ENCODE data around the gene ZNF74. TPM values are rescaled to one million over a fixed set of nuclear protein-coding genes. Genes with fewer than 3 reads are reported as not detected.

Gene ZNF74
- total and polyA plus RNA-seq, 4 donors = 2.9 to 10.3 (median 4.2) TPM

- H3K4me1 ChIP-seq (ENCODE audit: control insufficient read depth in 1 of 2, insufficient read depth in 2 of 2, low read length in 2 of 2) = no peaks in the 10 kb centered on the region
- intact Hi-C loops (cut with DNase I) = loop anchor here (1.0 to 10.0 kb wide), 4 partner anchors 38 to 277 kb away; no protein-coding TSS in a partner anchor
- no peak overlapping the region for H3K4me3 ChIP-seq (ENCODE audit: low read length in 2 of 2)
- no peaks in the 10 kb centered on the region for H3K36me3 ChIP-seq (ENCODE audit: control insufficient read depth in 1 of 2, insufficient read depth in 2 of 2, low read length in 1 of 2)
- 10% methylated on average over 42 of the region's 42 CpGs for WGBS, 2 donors
- no peaks in the 10 kb centered on the region for H3K9me3 ChIP-seq (ENCODE audit: control insufficient read depth, low read length)
- ATAC-seq (ENCODE audit: low FRiP score) (peak; percentile 95), DNase-seq (peak; percentile 88 to 95)
- no peak overlapping the region for H3K27ac ChIP-seq (ENCODE audit: low read depth in 1 of 2, low read length in 2 of 2)
- H3K27me3 ChIP-seq (ENCODE audit: control insufficient read depth in 1 of 2, insufficient read depth in 2 of 2, low read length in 1 of 2) = no peaks in the 10 kb centered on the region
Observed at GRCh38 chr22:20418211-20418788, 24.3 kb downstream of the ZNF74 start.

GRCh38 chr22:20419664-20419951 lies 25.7 kb downstream of the ZNF74 start:
- Histone ChIP-seq H3K27ac (ENCODE audit: low read depth in 1 of 2, low read length in 2 of 2) (no peak overlapping the region), H3K36me3 (ENCODE audit: control insufficient read depth in 1 of 2, insufficient read depth in 2 of 2, low read length in 1 of 2) (no peaks in the 10 kb centered on the region), H3K4me1 (ENCODE audit: control insufficient read depth in 1 of 2, insufficient read depth in 2 of 2, low read length in 2 of 2) (no peaks in the 10 kb centered on the region), H3K27me3 (ENCODE audit: control insufficient read depth in 1 of 2, insufficient read depth in 2 of 2, low read length in 1 of 2) (no peaks in the 10 kb centered on the region), H3K4me3 (ENCODE audit: low read length in 2 of 2) (no peak overlapping the region), H3K9me3 (ENCODE audit: control insufficient read depth, low read length) (no peaks in the 10 kb centered on the region)
- 91 to 94% methylated on average over 2 of the region's 2 CpGs for WGBS, 2 donors
- peak; percentile 1 to 3 for DNase-seq
- ATAC-seq (ENCODE audit: low FRiP score) = no peak
- intact Hi-C loops (cut with DNase I) = loop anchor here (2.0 to 10.0 kb wide), 2 partner anchors 77 to 275 kb away; no protein-coding TSS in a partner anchor

GRCh38 chr22:20420157-20420842 lies 26.3 kb downstream of the ZNF74 start:
- Histone ChIP-seq H3K27me3 (ENCODE audit: control insufficient read depth in 1 of 2, insufficient read depth in 2 of 2, low read length in 1 of 2) (no peaks in the 10 kb centered on the region), H3K36me3 (ENCODE audit: control insufficient read depth in 1 of 2, insufficient read depth in 2 of 2, low read length in 1 of 2) (no peaks in the 10 kb centered on the region), H3K9me3 (ENCODE audit: control insufficient read depth, low read length) (no peaks in the 10 kb centered on the region), H3K4me1 (ENCODE audit: control insufficient read depth in 1 of 2, insufficient read depth in 2 of 2, low read length in 2 of 2) (no peaks in the 10 kb centered on the region), H3K27ac (ENCODE audit: low read depth in 1 of 2, low read length in 2 of 2) (no peak overlapping the region), H3K4me3 (ENCODE audit: low read length in 2 of 2) (no peak overlapping the region)
- intact Hi-C loops (cut with DNase I) = no loop called here
- WGBS, 2 donors = 94% methylated on average over 11 of the region's 11 CpGs
- ATAC-seq (ENCODE audit: low FRiP score) (no peak), DNase-seq (peak; percentile 23 to 42)

- Histone ChIP-seq H3K4me1 (ENCODE audit: control insufficient read depth in 1 of 2, insufficient read depth in 2 of 2, low read length in 2 of 2) (no peaks in the 10 kb centered on the region), H3K4me3 (ENCODE audit: low read length in 2 of 2) (no peak overlapping the region), H3K9me3 (ENCODE audit: control insufficient read depth, low read length) (no peaks in the 10 kb centered on the region), H3K27ac (ENCODE audit: low read depth in 1 of 2, low read length in 2 of 2) (no peak overlapping the region), H3K27me3 (ENCODE audit: control insufficient read depth in 1 of 2, insufficient read depth in 2 of 2, low read length in 1 of 2) (no peaks in the 10 kb centered on the region), H3K36me3 (ENCODE audit: control insufficient read depth in 1 of 2, insufficient read depth in 2 of 2, low read length in 1 of 2) (no peaks in the 10 kb centered on the region)
- no peak for ATAC-seq (ENCODE audit: low FRiP score)
- DNase-seq = peak; percentile 9 to 35
- intact Hi-C loops (cut with DNase I) = no loop called here
- 92 to 93% methylated on average over 7 of the region's 7 CpGs for WGBS, 2 donors
Observed at GRCh38 chr22:20421507-20421874, 27.5 kb downstream of the ZNF74 start.

- no peak for ATAC-seq (ENCODE audit: low FRiP score)
- 14 to 18% methylated on average over 21 of the region's 21 CpGs for WGBS, 2 donors
Observed at GRCh38 chr22:20422271-20423007, 28.5 kb downstream of the ZNF74 start.

GRCh38 chr22:20423008-20423905 lies 29.3 kb downstream of the ZNF74 start:
- peak; percentile 81 to 91 for DNase-seq
- Histone ChIP-seq H3K9me3 (ENCODE audit: control insufficient read depth, low read length) (no peaks in the 10 kb centered on the region), H3K4me1 (ENCODE audit: control insufficient read depth in 1 of 2, insufficient read depth in 2 of 2, low read length in 2 of 2) (no peaks in the 10 kb centered on the region), H3K36me3 (ENCODE audit: control insufficient read depth in 1 of 2, insufficient read depth in 2 of 2, low read length in 1 of 2) (peaks cover 0 to 2% of the 10 kb centered on the region in 2 donors), H3K27me3 (ENCODE audit: control insufficient read depth in 1 of 2, insufficient read depth in 2 of 2, low read length in 1 of 2) (no peaks in the 10 kb centered on the region), H3K4me3 (ENCODE audit: low read length in 2 of 2) (no peak overlapping the region), H3K27ac (ENCODE audit: low read depth in 1 of 2, low read length in 2 of 2) (no peak overlapping the region)
- peak; percentile 75 for ATAC-seq (ENCODE audit: low FRiP score)
- 13 to 14% methylated on average over 20 of the region's 20 CpGs for WGBS, 2 donors
- intact Hi-C loops (cut with DNase I) = loop anchor here in 1 of 2 donors (2.0 kb wide), 1 partner anchor 14 kb away; the partner anchor contains the start of gene SCARF2

More at GRCh38 chr22:20422271-20423007, 28.5 kb downstream of the ZNF74 start:
- Histone ChIP-seq H3K9me3 (ENCODE audit: control insufficient read depth, low read length) (no peaks in the 10 kb centered on the region), H3K36me3 (ENCODE audit: control insufficient read depth in 1 of 2, insufficient read depth in 2 of 2, low read length in 1 of 2) (peaks cover 0 to 2% of the 10 kb centered on the region in 2 donors), H3K4me3 (ENCODE audit: low read length in 2 of 2) (no peak overlapping the region), H3K4me1 (ENCODE audit: control insufficient read depth in 1 of 2, insufficient read depth in 2 of 2, low read length in 2 of 2) (no peaks in the 10 kb centered on the region), H3K27me3 (ENCODE audit: control insufficient read depth in 1 of 2, insufficient read depth in 2 of 2, low read length in 1 of 2) (no peaks in the 10 kb centered on the region), H3K27ac (ENCODE audit: low read depth in 1 of 2, low read length in 2 of 2) (no peak overlapping the region)
- DNase-seq = peak; percentile 51 to 73
- intact Hi-C loops (cut with DNase I) = loop anchor here in 1 of 2 donors (2.0 kb wide), 1 partner anchor 14 kb away; the partner anchor contains the start of gene SCARF2

GRCh38 chr22:20423906-20424551 lies 30.1 kb downstream of the ZNF74 start:
- Histone ChIP-seq H3K9me3 (ENCODE audit: control insufficient read depth, low read length) (no peaks in the 10 kb centered on the region), H3K4me1 (ENCODE audit: control insufficient read depth in 1 of 2, insufficient read depth in 2 of 2, low read length in 2 of 2) (no peaks in the 10 kb centered on the region), H3K36me3 (ENCODE audit: control insufficient read depth in 1 of 2, insufficient read depth in 2 of 2, low read length in 1 of 2) (peaks cover 0 to 2% of the 10 kb centered on the region in 2 donors), H3K27me3 (ENCODE audit: control insufficient read depth in 1 of 2, insufficient read depth in 2 of 2, low read length in 1 of 2) (no peaks in the 10 kb centered on the region), H3K4me3 (ENCODE audit: low read length in 2 of 2) (no peak overlapping the region), H3K27ac (ENCODE audit: low read depth in 1 of 2, low read length in 2 of 2) (no peak overlapping the region)
- ATAC-seq (ENCODE audit: low FRiP score) = no peak
- DNase-seq = peak; percentile 45 to 70
- intact Hi-C loops (cut with DNase I) = loop anchor here in 1 of 2 donors (2.0 kb wide), 1 partner anchor 13 kb away; the partner anchor contains the start of gene SCARF2
- WGBS, 2 donors = 47 to 56% methylated on average over 30 to 31 of the region's 31 CpGs

GRCh38 chr22:20424568-20424931 lies 30.6 kb downstream of the ZNF74 start:
- DNase-seq (no peak), ATAC-seq (ENCODE audit: low FRiP score) (no peak)
- WGBS, 2 donors = 71 to 79% methylated on average over 15 of the region's 15 CpGs
- Histone ChIP-seq H3K27me3 (ENCODE audit: control insufficient read depth in 1 of 2, insufficient read depth in 2 of 2, low read length in 1 of 2) (no peaks in the 10 kb centered on the region), H3K4me1 (ENCODE audit: control insufficient read depth in 1 of 2, insufficient read depth in 2 of 2, low read length in 2 of 2) (no peaks in the 10 kb centered on the region), H3K4me3 (ENCODE audit: low read length in 2 of 2) (no peak overlapping the region), H3K9me3 (ENCODE audit: control insufficient read depth, low read length) (no peaks in the 10 kb centered on the region), H3K36me3 (ENCODE audit: control insufficient read depth in 1 of 2, insufficient read depth in 2 of 2, low read length in 1 of 2) (peaks cover 0 to 2% of the 10 kb centered on the region in 2 donors), H3K27ac (ENCODE audit: low read depth in 1 of 2, low read length in 2 of 2) (no peak overlapping the region)
- intact Hi-C loops (cut with DNase I) = no loop called here
